Left lobe of liver (tissue), 2 donors: ENCODE results near the gene UBE2J2. TPM values are rescaled to one million over a fixed set of nuclear protein-coding genes. Genes with fewer than 3 reads are reported as not detected.

Experiments used
- ATAC-seq: fragments of 200-7000 bp; cut with Tn5 transposase; one replicate; pipeline ENCODE4 v1.9.1; 2020; ENCODE audit warnings: mild to moderate bottlenecking, moderate library complexity
- DNase-seq: peaks from one replicate; pipeline ENCODE4 v3.0.0-alpha.2; 2020; ENCODE audit warnings: low spot score
- total RNA-seq: library from RNA; stranded (reverse); gene quantifications from one replicate; pipeline ENCODE4 v1.2.1, GENCODE V29; 2021
- donor health status: DM: no; HTN: no; CAD: no; lungs with moderate emphysema.
- donor health status: DM: no; HTN: yes; CAD: no.

UBE2J2 gene
- total RNA-seq, 1 donor from 2014 or later: 27.6 TPM

DNA sequence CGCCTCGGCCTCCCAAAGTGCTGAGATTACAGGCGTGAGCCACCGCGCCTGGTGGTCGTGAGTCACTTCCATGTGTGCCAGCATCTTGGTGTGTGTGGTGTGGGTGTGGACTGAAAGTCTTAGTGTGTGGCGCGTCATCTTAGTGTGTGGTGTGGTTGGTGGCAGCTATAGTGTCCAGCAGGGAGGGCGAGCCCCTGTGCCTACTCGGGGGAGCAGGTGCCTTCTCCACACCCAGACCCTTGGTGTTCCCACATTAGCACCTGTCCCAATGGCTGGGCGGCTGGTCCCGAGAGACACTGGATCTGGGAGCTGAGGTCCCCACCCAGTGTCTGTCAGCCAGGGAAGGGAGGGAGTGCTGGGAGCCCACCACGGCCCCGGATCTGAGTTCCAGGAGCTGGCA, 9.3 kb upstream of the UBE2J2 start:
- no peak for DNase-seq
- ATAC-seq: no peak

DNA sequence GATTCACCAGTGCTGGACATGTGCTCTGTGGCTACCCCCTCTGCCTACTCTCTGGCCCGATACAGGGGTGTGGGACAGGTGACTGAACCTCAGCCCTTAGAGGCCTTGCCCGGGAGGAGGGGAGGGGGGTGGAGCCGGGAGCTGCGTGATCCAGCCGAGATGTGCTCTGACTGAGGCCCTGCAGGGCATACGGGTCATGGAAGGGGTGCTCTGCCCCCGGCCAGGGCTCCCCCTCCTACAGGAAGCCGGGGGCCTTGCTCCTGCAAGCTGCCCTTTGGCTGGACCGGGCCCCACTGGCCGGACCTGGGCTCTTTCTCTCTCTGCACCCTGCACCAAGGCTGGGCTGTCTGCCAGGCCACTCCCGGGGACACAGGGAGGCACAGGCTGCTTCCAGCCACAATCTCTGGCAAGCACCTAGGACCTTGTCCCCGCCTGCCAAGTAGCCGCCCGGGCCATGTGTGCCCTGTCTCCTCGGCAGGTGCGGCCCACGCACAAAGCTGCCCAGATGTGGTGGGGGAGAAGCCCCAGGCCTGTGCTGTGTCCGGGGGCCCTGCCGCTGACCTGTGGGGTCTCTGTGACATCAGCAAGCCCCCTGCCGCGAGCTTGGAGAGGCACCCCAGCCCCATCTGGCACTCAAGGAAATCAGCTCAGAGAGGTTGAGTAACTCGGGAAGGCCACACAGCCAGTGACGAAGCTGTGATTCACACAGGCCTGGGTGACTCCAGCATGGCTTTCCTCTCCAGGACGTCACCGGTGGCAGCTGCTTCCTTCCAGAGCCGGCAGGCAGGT, 8.1 kb upstream of the UBE2J2 start:
- peak; percentile 92 for ATAC-seq

DNA sequence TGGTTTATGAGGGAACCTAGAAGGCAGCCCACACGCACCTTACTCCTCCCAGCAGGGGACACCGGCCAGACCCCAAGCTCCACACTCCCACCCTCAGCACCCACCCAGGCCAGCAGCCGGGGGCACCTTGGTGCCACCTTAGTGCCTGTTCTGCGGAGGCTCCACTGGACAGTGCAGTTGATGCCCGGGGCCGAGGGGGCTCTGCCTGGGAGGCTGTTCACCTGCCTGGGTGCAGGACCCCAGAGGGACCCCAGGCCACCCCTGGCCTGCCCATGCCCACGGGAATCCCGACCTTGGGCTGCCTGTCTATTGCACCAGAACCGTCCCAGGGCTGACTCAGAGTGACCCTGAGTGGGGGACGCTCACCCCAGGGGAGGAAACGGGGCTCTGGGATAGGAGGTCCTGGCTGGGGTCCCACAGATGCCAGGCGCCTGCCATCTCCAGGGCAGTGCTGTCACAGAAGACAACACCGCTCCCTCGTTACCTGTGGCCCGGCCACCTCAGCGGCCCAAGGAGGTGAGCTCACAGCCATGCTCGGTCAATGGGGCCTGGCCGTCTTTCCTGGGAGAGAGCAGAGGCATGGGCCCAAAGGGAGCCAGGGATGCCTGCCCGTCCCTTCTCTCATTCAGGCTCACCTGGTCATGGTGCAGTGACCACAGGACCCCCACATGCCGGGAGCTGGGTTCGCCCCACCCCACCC, 7.3 kb upstream of the UBE2J2 start:
- DNase-seq: no peak
- ATAC-seq: peak; percentile 24

More for the DNA sequence above, 8.1 kb upstream of the UBE2J2 start:
- DNase-seq: peak; percentile 98

DNA sequence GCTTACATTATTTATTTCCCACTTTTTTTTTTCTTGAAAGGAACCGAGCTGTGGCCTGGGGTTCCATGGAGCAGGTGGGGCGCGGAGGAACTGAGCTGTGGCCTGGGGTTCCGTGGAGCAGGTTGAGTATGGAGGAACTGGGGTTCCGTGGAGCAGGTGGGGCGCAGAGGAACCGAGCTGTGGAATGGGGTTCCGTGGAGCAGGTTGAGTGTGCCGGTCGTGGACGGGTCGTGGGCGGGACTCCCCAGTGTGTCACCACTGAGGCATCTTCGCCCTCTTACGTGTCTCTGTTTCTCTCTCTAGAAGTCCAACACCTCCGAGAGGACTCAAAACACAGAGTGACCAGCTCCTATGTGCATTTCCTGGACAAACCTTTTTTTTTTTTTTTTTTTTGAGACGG, 5.4 kb upstream of the UBE2J2 start:
- ATAC-seq (no peak), DNase-seq (no peak)

DNA sequence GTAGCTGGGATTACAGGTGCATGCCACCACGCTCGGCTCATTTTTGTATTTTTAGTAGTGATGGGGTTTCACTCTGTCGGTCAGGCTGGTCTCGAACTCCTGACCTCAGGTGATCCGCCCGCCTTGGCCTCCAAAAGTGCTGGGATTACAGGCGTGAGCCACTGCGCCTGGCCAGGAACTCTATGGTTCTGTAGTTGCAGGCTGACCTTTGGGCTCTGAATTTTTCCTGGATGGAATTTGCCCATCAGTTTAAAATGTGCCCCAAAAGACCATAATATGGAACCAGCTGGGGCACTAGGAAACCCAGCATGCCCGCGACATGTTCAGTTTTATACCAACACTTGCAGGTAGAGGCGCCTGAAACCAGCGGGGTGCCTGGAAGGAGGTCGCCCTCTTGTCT, 5.0 kb upstream of the UBE2J2 start:
- no peak for ATAC-seq

DNA sequence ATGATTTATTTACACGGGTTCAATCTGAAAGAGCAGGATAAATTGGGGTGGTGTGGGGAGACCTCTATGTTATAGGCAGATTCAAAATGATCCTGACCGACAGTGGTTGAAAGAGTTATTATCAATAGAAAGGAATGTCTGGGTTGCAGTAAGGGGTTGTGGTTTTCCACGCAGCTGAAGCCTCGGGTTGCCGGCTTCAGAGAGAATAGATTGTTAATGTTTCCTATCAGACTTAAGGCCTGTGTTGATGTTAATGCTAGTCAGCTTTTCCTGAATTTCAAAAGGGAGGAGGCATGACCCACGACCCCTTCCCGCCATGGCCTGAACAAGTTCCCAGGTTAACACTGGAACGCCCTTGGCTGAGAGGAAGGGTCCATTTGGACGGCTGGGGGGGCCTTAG, 2.2 kb upstream of the UBE2J2 start:
- ATAC-seq: no peak

More for the DNA sequence above, 5.0 kb upstream of the UBE2J2 start:
- no peak for DNase-seq

DNA sequence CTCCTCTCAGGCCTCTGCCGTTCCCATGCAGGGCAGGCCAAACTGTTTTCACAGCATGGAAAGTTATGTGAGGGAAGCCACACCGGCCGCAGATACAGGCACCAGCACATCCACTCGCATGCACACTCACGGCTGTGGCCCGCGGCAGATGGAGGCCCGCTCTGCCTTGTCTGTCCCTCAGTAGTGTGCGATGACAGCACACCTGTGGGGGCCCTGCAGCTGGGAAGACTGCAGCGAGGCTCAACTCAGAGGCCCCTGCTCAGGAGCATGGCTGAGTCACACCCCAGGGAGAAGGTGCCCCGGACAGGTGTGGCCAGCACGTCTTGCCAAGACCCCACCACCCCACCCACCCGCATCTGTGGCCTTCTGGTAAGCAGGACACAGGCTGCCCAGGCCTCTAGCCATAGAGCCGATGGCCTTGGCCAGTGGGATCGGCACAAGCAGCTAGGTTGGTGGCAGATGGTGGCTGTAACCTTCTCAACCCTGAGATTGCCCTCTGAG, 1.3 kb upstream of the UBE2J2 start:
- no peak for ATAC-seq
- DNase-seq: peak; percentile 45

More for the DNA sequence above, 2.2 kb upstream of the UBE2J2 start:
- no peak for DNase-seq

DNA sequence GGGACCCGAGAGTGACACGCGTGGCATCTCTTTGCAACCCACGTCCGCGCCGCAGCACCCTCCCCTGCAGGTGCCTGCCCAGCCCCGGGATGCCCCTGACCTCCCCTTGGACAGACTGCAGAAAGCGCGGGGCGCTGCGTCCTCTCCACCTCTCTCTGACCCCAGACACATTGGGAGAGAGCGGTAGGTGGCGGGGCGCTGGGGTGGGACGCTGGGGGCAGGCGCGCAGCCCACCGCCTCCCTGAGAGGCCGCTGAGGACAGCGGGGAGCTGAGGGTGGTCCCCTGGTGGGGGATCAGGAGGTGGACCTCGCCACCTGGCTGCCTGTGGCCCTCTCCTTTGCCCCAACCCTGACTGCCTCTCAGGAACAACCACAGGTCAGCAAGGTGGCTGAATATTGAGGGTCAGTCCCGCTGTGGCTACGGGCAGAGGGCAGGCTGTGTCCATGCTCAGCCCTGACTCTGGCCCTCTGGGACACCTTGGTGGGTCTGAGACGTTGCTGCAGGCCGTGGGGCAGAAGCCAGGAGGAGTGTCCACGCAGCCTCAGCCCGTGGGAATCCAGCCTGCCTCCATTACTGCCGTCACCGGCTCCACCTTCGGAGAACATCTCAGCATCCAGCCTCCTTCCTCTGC, 761 bp upstream of the UBE2J2 start:
- no peak for DNase-seq
- ATAC-seq: peak; percentile 45

DNA sequence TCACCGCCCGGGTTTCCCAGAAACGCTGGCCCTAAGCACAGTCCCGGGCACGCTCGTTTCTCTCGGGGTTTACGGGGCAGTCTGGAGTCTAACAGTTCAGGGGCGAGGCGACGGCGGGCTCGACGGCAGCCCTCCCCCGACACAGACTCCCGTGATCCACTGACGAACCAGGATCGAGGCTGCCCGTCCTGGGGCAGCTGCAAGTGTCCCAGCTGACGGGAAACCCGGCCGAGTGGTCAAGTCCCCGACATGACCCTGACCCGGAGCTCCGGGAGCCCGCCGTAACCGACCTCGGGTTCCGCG, 494 bp downstream of the UBE2J2 start:
- DNase-seq (no peak), ATAC-seq (no peak)

DNA sequence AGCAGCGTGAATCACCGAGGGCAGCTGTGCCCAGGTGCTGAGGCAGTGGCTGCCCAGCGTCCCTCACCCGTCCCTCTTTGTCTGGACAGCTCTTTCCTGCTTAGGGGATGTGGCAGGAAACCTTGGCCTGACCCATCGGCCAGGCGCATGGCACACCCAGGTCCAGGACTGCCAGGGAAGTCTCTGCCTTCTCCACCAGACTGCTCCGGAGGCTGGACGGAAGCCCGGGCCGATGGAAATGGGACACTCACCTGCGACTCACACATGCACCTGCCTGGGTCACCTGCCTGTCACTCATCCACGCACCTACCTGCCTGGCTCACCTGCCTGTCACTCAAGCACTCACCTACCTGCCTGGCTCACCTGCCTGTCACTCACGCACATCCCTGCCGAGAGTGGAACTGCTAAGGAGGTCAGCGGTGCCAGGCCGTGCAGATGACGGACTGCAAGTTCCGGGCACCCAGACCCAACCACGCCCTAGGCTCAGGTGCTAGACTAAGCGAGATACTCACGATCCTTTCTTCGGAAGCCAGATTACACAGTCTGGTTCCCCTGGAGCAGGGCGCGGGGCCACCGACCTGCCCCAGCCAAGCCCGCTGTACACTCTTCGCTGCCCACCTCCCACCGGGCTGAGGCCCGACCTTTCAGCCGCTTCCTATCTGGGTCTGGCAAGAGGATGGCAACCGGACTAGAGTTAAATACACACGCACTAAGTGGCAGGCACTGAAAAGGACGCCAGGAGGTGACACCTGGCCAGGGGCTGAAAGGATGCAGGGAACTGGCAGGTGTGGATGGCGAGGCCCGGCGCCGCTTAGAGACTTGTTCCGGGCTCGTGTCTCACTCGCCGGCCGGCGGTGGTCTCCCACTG, 1.1 kb downstream of the UBE2J2 start:
- DNase-seq (no peak), ATAC-seq (no peak)

DNA sequence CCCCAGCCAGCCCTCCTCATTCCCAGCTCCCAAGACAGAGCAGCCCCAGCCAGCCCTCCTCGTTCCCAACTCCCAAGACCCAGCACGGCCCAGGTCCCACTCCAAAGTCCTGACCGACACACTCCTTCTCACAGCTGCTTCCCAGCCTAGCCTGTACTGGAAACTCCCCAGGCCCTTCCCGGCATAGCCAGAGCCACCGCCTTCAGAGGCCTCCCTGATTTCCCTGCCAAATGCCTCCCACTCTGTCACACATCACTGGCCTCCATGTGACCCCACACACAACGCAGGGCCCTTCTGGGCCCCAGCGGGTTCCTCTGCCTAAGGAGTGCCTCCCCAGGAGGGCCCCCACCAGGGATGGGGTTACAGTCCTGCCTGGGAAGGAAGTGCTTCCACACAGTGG, 2.8 kb downstream of the UBE2J2 start:
- DNase-seq: no peak
- ATAC-seq: no peak

DNA sequence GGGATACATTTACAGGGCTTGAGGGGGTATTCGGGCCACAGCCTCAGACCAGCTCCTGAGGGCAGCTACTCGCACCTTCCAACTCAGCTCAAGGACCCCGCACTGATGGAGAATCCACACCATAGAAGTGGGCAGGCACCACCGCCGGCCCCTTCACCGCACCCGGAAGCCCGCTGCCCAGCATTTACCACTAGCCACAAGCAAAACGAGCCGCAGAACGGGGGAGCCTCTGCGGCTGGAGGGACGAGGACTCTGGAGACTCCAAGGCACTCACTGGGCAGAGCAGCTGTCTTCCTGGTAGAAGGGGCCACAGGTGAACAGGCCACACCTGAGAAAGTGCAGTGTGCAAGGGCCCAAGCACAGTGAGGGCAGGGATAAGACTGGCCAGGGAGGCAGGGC, 5.4 kb downstream of the UBE2J2 start:
- no peak for ATAC-seq
- DNase-seq: no peak

DNA sequence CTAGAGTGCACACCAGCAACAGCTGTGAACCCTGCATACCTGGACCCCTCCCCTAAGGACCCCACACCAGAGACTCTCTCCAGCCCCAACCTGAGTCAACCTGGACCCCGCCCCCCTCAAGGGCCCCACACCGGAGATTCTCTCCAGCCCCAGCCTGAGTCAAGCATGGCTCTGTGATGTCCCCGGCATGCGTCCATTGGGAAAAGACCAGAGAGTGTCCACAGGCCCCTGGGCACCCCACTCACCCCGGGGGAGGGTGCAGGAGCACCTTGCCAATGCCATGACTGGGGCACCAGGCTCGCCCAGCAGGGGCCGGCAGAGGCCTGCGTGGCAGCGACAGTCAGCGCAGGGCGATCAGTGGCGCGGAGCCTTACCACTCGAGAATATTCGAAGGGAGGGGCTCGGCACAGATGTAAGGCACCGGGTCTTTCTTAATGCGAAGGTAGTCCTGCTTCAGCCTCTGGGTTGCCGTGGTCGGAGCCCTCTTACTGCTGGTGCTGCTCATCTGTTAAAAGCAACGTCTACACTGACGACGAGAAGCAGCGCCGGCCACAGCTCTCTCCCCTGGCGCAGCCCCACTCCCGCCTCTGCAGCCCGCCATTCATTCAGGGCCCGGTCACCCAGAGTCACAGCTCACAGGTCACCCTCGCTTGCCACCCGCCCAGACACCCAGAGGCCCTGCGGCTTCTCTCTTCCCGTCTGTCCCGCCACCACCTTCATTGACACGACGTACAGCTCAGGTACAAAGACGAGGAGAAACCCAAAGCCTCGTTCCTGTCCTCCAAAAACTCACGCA, 6.0 kb downstream of the UBE2J2 start:
- no peak for DNase-seq
- no peak for ATAC-seq

DNA sequence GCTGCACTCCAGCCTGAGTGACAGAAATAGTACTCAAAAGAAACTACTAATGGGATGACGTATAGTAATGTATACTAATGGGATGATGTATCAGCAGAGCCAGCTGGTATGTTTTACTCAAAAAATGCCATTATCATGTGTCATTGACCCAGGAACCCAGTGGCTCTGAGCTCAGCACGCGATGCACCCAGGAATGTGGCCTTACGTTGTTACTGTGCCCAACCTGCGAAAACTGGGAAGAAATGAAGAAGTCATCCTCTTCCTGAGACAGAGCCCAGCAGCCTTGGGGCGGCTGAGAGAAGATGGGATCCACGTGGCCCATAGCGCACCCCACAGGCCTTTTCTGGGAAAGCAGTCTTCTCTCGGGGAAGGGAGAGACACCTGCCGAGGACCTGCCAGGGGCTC, 8.8 kb downstream of the UBE2J2 start:
- no peak for DNase-seq
- no peak for ATAC-seq

DNA sequence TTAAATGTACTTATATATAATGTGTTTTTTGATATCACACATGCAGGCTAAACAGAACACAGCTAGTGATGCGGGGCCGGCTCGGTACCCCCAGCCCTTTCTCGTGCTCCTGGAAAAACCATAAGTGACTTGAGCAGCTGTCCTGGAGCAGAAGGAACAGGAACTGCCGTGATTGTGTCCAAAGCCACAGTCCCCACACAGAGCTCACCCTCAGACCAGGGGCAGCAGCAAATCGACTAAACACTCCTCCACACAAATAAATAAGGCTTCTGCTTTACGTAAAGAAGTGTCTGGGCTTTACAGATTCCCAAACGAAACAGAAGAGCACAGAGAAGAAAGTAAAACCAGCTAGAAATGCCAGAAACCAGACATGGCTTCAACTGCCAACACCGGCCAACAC, 9.6 kb downstream of the UBE2J2 start:
- DNase-seq: no peak
- no peak for ATAC-seq

DNA sequence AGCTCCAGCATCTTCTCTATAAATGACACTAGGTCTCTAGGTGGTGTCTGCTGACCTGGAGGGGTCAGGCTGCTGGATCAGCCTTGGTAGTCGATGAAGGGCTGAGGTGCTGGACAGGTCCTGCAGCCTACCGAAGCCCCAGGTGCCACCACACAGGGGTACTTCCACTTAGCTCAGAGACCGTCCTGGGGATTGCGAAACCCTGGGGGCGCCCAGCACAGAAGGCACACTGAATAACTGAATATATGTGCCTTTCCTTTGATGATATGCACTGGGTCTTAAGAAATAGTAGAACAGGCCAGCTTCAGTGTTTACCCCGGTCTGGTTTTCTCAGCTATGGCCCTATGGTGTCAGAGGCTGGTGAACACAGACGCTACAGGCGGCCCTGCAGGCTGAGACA, 10.9 kb downstream of the UBE2J2 start:
- ATAC-seq (no peak), DNase-seq (no peak)

DNA sequence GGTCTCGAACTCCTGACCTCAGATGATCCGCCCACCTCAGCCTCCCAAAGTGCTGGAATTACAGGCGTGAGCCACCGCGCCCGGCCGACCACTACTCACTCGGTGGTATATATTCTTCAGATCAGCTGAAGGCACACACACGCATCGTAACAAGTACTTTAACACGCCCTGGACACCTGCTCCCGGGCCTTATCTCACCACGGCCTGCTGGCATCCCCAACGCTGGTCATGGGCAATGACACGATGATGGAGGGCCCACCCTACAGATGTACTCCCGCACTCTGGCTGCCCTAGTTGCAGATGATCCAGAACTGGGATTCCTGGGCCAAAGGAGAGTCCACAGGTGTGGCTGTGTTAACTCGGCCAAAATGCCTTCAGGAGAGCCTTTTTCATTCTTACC, 11.6 kb downstream of the UBE2J2 start:
- no peak for DNase-seq
- ATAC-seq: no peak

DNA sequence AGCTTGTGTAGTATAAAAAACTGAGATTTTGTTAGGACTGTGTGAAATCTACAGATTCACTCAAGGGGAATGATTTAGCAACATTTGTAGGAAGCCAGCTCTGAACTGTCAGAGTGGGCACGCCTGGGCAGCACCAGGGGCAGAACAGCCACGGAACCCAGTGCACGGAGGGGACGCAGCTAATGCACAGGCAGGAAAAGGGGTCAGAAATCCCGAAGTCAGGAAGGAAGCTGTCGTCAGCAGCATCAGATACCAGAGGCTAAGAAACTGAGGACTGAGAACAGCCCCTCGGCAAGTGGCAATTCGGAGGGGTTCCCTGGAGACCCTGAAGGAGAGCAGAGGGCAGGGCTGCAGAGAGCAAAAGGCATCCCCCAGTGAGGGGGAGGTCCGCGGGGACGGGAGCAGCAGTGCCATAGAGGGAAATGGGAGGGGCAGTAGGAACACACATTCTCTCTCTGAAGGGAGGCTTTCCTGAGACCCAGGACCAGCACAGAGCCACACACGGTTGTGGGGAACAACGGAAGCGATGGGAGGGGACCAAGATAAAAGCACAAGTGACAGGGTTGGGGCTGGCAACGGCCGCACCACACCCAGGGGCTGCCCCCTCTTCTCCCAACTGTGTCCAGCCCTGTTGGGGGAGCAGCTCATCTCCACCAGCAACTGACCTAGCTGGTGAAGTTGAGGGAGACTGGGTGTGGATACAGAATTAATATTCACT, 12.7 kb downstream of the UBE2J2 start:
- DNase-seq: no peak
- peak; percentile 23 for ATAC-seq

DNA sequence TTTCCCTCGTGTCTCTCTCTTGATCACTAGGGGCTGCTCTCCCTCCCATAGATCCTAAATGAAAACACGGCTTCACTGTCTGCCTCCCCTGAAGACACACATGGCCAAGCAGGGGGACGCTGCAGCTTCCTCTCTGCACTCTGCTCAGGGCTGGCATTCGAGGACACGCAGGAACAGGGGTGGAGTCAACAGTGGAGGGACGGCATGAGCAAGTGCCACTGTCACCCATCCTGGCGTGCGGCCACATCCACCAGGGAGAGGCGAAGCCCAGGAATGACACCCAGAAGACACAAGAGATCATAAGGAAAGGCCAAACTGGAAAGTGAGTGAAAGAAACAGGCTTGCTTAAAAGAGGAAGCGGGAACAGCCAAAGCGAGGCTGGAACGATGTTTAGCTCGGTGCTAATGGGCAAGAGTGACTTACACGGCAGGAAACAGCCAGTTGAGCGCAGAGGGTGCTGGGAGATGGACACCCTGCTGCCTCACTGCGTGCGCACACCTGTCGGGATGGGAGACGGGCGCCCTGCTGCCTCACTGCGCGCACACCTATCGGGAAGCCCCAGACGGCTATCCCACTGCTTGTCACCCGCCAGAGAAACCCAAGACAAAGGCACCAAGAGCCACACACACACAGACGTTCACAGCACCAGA, 13.6 kb downstream of the UBE2J2 start:
- ATAC-seq (no peak), DNase-seq (no peak)
